Measurements from ENCODE around the gene IL1RAPL2.

Gene IL1RAPL2

GRCh38 chrX:105471597-105471996 lies 905.6 kb downstream of the IL1RAPL2 start:
- no peak for DNase-seq

- DNase-seq, result no peak
These were observed 909.8 kb downstream of the IL1RAPL2 start for GRCh38 chrX:105475801-105476200.

DNA sequence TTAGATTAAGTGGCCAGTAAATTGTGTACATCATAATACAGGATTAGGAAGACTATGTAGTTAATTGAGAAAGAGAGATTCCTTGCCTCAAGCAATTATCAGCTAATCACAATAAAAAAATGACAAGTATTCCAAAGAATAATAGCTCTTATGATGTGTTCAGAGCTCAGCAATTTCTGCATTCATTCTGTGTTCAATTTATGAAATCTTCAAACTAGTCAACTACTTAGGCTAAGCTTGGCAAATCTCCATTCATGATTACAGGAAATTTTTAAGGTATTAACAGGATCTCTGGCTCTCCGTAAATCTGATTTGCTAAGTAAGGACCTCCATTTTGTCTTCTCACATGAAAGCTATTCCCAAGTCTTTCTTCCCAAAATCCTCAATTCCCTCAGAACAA lies 911.4 kb downstream of the IL1RAPL2 start:
- DNase-seq, result peak; percentile 48

GRCh38 chrX:105480646-105481310 lies 914.8 kb downstream of the IL1RAPL2 start:
- no peak for DNase-seq

GRCh38 chrX:105483011-105483410 lies 917.0 kb downstream of the IL1RAPL2 start:
- peak; percentile 46 for DNase-seq

DNA sequence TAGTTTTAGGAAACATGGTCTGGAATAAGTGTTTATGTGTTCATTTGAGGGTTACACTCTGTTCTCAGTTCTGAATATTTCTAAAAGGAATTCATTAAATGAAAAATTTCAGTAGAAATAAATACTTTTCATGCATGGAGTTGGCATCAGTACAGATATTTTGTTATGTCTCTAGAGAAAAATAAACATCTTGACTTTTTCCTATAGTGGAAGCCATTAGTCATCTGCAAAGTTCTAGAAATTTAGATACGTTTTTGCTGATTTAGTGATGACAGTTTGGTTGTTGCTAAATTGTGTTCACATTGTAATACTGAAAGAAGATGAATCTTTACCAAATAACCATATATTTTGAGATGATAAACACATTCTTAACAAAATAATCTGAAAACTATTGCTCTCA lies 922.7 kb downstream of the IL1RAPL2 start:
- no peak for DNase-seq

DNA sequence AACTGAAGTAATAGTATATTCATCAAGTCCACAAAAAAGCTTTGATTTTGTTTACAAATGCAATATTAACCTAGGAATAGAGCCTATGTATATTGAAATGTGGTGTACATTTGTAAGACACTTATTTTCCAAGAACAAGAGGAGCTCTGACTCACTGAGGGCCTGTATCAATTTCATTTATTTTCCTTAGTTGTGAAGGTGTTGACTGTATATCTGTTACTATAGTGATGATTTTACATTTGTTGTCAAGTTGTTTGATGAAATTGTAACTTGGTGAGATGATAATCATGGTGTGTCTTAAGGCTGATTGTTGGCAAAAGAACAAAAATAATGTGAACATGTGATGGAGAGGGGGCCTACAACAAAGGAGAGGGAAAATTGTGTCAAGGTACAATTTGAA lies 929.4 kb downstream of the IL1RAPL2 start:
- DNase-seq, result no peak

DNA sequence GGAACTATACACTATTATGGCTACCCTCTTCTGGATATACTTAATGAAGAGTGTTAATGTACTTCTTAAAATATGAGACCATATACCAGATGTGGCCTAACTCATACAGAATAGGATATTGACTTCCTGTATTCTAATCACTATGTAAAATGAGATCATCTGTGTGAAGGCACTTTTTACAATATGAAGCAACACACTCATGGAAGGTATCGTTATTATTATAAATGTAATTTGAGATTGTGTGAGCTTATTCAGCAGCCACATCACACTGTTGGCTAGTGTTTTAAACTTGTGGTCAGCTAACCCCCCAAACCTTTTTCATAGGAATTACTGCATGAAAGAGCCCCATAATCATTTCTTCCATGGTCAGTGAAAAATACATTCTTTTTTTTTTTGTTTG lies 936.3 kb downstream of the IL1RAPL2 start:
- DNase-seq, result peak; percentile 32

- no peak for DNase-seq
These were observed 949.6 kb downstream of the IL1RAPL2 start for GRCh38 chrX:105515561-105515960.

DNA sequence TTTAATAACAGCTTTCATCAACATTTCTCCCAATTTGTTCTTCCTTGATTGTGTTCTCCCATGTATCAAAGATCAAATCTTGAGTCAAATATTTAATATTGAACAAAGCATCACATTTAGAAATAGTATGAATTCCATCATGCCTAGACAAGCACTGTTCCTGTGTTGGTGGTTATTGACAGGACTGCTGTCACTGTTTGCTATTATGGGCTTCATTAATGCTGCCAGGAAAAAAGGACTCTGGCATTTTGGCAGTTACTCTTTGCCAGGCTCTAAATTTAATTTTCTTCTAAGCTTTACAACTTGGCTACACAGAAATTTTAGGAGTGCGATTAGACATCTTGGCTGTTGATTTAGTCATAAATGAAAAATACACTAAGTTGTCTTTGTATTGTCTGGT lies 960.4 kb downstream of the IL1RAPL2 start:
- no peak for DNase-seq

DNA sequence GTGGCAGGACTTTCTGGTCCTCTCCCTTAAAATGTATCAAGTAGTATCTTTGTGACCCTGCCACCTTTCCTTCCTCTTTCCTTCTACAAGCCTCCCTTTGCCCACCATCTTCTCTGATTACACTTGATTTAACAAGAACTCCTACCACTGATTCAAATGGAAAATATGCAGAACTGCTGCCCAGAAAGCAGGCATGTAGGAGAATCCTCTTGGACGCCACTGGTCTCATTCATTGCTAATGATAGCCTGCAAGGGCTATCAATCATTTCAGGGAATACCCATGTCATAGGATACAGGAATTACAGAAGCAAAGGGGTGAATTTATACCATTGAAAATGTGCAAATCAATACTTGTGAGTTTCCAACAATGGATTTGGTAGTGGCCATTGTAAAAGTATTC lies 961.8 kb downstream of the IL1RAPL2 start:
- peak; percentile 34 for DNase-seq

DNA sequence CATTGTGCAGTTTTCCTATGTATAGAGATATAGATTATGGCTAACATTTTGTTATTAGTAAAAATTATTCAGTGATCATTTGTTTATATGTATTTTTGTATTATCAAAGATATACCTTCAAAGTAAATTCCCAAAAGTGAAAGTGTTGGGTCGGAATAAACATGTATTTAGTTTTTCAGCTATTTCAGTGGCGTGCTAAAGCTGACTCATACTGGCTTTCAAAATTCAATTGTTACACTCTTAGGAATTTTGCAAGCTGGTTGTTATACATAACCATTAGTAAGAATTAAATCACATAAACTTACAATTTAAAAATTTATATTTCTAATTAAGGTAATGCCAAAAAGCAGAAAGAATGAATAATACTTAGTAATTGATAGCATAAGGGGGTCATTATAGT lies 968.0 kb downstream of the IL1RAPL2 start:
- DNase-seq, result no peak

- no peak for DNase-seq
These were observed 977.3 kb downstream of the IL1RAPL2 start for GRCh38 chrX:105543283-105543682.

DNA sequence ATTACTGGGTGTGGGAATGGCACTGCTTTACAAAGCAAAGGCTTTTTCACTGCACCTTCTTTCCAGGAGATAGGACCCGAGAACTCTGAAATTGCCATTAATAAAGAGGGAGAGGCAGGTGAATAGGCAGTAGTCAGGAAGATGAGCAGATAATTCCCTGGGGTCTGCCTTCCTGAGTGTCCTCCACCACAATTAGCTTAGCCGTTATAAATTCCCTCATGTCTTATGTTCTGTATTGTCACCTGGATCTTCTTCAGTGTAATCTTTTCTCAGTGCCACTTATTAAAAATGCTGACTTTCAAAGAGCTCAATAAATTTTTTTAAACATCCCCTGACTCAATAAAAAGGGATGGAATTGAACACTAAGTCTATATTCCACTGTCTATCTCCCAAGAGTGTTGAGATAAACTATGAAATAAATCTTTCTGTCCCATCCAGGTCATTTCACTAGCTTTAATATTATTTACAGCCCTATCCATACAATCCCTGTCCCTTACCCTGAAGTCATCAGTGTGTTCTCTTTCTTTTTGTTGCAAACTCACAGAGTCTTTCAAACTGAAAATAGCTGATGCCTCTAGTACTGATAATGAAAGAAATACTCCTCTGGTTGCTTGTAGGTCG lies 984.2 kb downstream of the IL1RAPL2 start:
- DNase-seq, result no peak

DNA sequence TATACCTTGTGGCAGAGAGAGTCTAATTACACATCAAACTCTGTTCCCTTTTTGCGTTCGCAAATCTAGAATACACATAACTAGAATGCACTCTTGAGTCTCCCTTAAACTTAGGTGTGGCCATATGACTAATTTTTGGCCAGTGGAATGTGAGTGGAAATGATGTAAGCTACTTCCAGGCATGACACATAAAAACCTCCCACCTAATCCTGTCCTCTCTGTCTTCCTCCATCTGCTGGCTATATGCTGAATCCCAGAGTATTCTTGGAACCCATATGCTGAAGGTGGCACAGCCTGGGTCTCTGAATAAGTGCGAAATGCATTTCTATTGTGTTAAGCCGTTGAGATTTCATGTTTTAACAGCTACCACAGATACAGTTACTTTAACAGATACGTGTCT lies 986.4 kb downstream of the IL1RAPL2 start:
- DNase-seq, result peak; percentile 46

GRCh38 chrX:105553118-105553517 lies 987.1 kb downstream of the IL1RAPL2 start:
- no peak for DNase-seq

- DNase-seq, result peak; percentile 91
These were observed 998.5 kb downstream of the IL1RAPL2 start for GRCh38 chrX:105564501-105564900.

- DNase-seq, result no peak
These were observed 999.9 kb downstream of the IL1RAPL2 start for GRCh38 chrX:105565856-105566255.

DNA sequence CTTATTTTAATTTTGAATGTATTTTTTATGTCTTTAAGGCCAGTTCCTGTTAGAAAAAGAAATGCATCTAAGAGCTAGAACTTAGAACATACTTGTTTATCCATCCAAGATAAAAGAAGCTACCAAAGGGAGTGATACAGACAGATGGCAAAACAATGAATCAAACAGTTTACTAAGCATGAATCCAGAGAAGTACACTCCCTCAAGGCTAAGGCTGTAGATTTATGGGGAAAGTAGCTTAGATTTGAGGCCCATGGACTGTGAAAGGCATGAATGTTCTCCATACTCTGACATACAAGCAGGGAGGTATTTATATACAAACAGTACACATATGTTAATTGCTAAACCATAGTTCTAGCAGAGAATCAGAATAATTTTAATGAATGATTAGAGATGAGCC lies 1001.1 kb downstream of the IL1RAPL2 start:
- no peak for DNase-seq

DNA sequence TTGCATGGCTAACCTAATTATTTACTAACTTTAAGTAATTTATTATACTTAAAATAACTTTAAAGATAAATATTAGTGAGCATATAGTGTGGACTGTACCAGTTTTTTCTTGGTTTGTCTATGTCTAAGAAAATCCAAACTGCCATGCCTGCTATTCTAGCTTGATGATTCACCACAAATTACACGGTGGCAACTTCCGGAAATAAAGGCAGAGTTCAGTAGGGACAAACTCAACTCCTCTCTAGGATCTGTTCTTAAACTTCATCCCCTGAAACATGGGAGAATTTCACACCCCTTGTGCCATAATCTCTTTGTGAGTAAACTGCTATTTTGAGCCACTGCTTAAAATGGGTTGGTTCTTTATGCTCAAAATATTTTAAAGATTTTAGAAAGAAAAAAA lies 1042.7 kb downstream of the IL1RAPL2 start:
- DNase-seq, result no peak

GRCh38 chrX:105609530-105609929 lies 1043.5 kb downstream of the IL1RAPL2 start:
- no peak for DNase-seq

DNA sequence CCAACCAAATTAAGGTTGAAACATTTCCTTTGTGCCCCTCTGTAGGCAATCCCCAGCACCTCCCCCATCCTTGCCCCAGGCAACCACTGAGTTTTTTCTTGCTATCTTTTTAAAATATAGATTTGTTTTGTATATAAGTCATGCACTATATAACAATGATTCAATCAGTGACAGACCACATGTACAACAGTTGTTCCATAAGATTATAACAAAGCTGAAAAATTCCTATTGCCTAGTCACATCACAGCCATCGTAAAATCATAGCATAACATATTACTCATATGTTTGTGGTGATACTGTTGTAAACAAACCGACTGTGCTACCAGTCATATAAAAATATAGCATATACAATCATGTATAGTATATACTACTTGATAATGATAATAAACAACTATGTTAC lies 1044.4 kb downstream of the IL1RAPL2 start:
- DNase-seq, result no peak

DNA sequence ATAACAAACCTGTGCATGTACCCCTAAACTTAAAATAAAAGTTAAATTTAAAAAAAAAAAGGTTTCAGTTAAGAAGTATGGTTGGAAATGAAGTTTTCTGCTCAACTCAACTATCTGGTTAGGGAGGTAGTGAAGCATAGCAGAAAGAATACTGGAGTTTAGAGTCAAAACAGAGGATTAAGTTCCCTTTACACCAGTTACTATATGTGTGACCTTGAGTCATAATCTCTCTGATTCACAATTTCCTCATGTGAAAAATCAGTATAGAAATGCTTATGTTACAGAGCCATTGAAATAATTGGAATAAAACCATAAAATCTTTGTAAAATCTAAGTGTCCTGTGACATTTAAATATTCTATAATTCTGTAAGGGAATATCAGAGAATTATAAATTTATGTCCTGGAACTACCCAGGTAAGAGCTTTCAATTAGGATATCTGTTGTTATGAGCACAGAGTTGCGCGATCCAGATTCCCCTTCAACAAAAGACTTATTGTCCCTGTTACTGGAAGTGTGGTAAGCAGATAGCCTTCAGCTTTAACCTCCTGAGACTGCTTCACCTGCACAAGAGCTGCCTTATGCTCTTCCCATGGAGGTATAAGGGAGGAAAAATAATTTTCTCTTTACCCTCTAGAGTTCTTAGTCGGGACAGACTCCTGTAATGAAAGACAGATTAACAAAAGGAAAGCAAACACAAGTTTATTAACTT lies 1052.5 kb downstream of the IL1RAPL2 start:
- peak; percentile 0 for DNase-seq

DNA sequence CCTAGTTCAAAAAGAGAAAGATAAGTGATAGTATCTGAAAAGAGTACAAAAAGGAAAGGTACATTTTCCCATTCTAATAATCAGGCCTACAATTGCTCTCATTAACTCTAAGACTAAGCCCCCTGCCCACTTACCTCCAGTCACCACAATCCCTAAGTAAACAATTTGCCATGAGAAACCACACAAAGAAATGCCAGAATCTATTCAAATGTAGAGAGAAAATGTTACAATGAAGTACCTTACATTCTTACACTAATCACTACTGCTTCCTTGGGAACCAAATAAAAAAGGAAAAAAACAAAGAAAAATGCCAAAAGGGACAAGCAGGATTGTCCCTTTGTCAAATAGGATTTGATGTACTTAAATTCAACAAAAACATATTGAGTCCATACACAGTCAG lies 1068.2 kb downstream of the IL1RAPL2 start:
- no peak for DNase-seq

Measured in fibroblast of skin of abdomen (primary cell).